ENCODE measurements around the gene CNOT6. TPM values are rescaled to one million over a fixed set of nuclear protein-coding genes. Genes with fewer than 3 reads are reported as not detected.

The CNOT6 gene
- total RNA-seq, 1 donor from 2014 or later: 41.7 TPM

- no peaks in the 10 kb centered on the region for H3K27me3 Mint-ChIP-seq (ENCODE audit: low read depth, unreplicated experiment)
- Histone ChIP-seq H3K4me1 (ENCODE audit: insufficient read depth, low read length) (no peaks in the 10 kb centered on the region), H3K9ac (ENCODE audit: low read length) (no peak overlapping the region), H3K36me3 (ENCODE audit: insufficient read depth, low read length) (peaks cover 27% of the 10 kb centered on the region), H3K27ac (ENCODE audit: low read depth, low read length) (no peak overlapping the region), H3K79me2 (ENCODE audit: insufficient read depth, low read length) (peaks cover 2% of the 10 kb centered on the region), H4K20me1 (ENCODE audit: insufficient read depth, low read length) (peaks cover 2% of the 10 kb centered on the region), H3K27me3 (ENCODE audit: insufficient read depth, low read length) (no peaks in the 10 kb centered on the region), H2AFZ (ENCODE audit: low read depth, low read length) (no peak overlapping the region), H3K9me3 (ENCODE audit: insufficient read depth, low read depth, low read length) (no peaks in the 10 kb centered on the region), H3K4me2 (ENCODE audit: low read length) (no peak overlapping the region), H3K4me3 (ENCODE audit: insufficient read depth, low read depth, low read length) (no peak overlapping the region)
- H3K27ac Mint-ChIP-seq (ENCODE audit: unreplicated experiment): no peak overlapping the region
- H3K9me3 Mint-ChIP-seq (ENCODE audit: unreplicated experiment): no peaks in the 10 kb centered on the region
- DNase-seq (ENCODE audit: low read depth) (no peak), FAIRE-seq (no peak)
- H3K36me3 Mint-ChIP-seq (ENCODE audit: low read depth, unreplicated experiment): peaks cover 14% of the 10 kb centered on the region
- no peak for TF ChIP-seq CTCF (IDR thresholded peaks at IDR 0.05; ENCODE audit: insufficient read depth, low read depth, low read length)
- no peak for TF ChIP-seq EZH2 (IDR thresholded peaks at IDR 0.05; ENCODE audit: insufficient read depth, low read length)
- H3K4me1 Mint-ChIP-seq (ENCODE audit: low read depth, unreplicated experiment): no peaks in the 10 kb centered on the region
- no peak overlapping the region for H3K4me3 Mint-ChIP-seq (ENCODE audit: unreplicated experiment)
These were observed 74.7 kb downstream of the CNOT6 start for GRCh38 chr5:180568914-180569313.

- no peaks in the 10 kb centered on the region for H3K79me2 ChIP-seq (ENCODE audit: insufficient read depth, low read length)
- H2AFZ ChIP-seq (ENCODE audit: low read depth, low read length): no peak overlapping the region
- peaks cover 8% of the 10 kb centered on the region for H3K36me3 Mint-ChIP-seq (ENCODE audit: low read depth, unreplicated experiment)
- H3K9me3 ChIP-seq (ENCODE audit: insufficient read depth, low read depth, low read length): no peaks in the 10 kb centered on the region
- H3K4me1 Mint-ChIP-seq (ENCODE audit: low read depth, unreplicated experiment): no peaks in the 10 kb centered on the region
- no peak overlapping the region for H3K9ac ChIP-seq (ENCODE audit: low read length)
- no peak overlapping the region for H3K27ac Mint-ChIP-seq (ENCODE audit: unreplicated experiment)
- H3K27me3 Mint-ChIP-seq (ENCODE audit: low read depth, unreplicated experiment): no peaks in the 10 kb centered on the region
- no peaks in the 10 kb centered on the region for H3K9me3 Mint-ChIP-seq (ENCODE audit: unreplicated experiment)
- no peaks in the 10 kb centered on the region for H3K4me1 ChIP-seq (ENCODE audit: insufficient read depth, low read length)
- peaks cover 12% of the 10 kb centered on the region for H3K36me3 ChIP-seq (ENCODE audit: insufficient read depth, low read length)
- H3K4me3 Mint-ChIP-seq (ENCODE audit: unreplicated experiment): no peak overlapping the region
- no peak overlapping the region for H3K4me2 ChIP-seq (ENCODE audit: low read length)
- FAIRE-seq (no peak), DNase-seq (ENCODE audit: low read depth) (no peak)
- peaks cover 3% of the 10 kb centered on the region for H4K20me1 ChIP-seq (ENCODE audit: insufficient read depth, low read length)
- no peak overlapping the region for H3K27ac ChIP-seq (ENCODE audit: low read depth, low read length)
- no peak for TF ChIP-seq CTCF (IDR thresholded peaks at IDR 0.05; ENCODE audit: insufficient read depth, low read depth, low read length)
- TF ChIP-seq EZH2 (IDR thresholded peaks at IDR 0.05; ENCODE audit: insufficient read depth, low read length): no peak
- no peak overlapping the region for H3K4me3 ChIP-seq (ENCODE audit: insufficient read depth, low read depth, low read length)
- H3K27me3 ChIP-seq (ENCODE audit: insufficient read depth, low read length): no peaks in the 10 kb centered on the region
These were observed 81.4 kb downstream of the CNOT6 start for GRCh38 chr5:180575571-180575970.

GRCh38 chr5:180580681-180581080 is 86.5 kb downstream of the CNOT6 start:
- H3K79me2 ChIP-seq (ENCODE audit: insufficient read depth, low read length): no peaks in the 10 kb centered on the region
- Mint-ChIP-seq H3K4me1 (ENCODE audit: low read depth, unreplicated experiment) (no peaks in the 10 kb centered on the region), H3K27me3 (ENCODE audit: low read depth, unreplicated experiment) (no peaks in the 10 kb centered on the region), H3K9me3 (ENCODE audit: unreplicated experiment) (no peaks in the 10 kb centered on the region), H3K27ac (ENCODE audit: unreplicated experiment) (no peak overlapping the region), H3K4me3 (ENCODE audit: unreplicated experiment) (no peak overlapping the region), H3K36me3 (ENCODE audit: low read depth, unreplicated experiment) (no peaks in the 10 kb centered on the region)
- no peak overlapping the region for H3K4me3 ChIP-seq (ENCODE audit: insufficient read depth, low read depth, low read length)
- DNase-seq (ENCODE audit: low read depth) (no peak), FAIRE-seq (no peak)
- H3K4me1 ChIP-seq (ENCODE audit: insufficient read depth, low read length): no peaks in the 10 kb centered on the region
- H3K4me2 ChIP-seq (ENCODE audit: low read length): no peak overlapping the region
- TF ChIP-seq EZH2 (IDR thresholded peaks at IDR 0.05; ENCODE audit: insufficient read depth, low read length) (no peak), CTCF (IDR thresholded peaks at IDR 0.05; ENCODE audit: insufficient read depth, low read depth, low read length) (no peak)
- no peak overlapping the region for H3K27ac ChIP-seq (ENCODE audit: low read depth, low read length)
- H3K36me3 ChIP-seq (ENCODE audit: insufficient read depth, low read length): peaks cover 5% of the 10 kb centered on the region
- H2AFZ ChIP-seq (ENCODE audit: low read depth, low read length): no peak overlapping the region
- no peaks in the 10 kb centered on the region for H3K9me3 ChIP-seq (ENCODE audit: insufficient read depth, low read depth, low read length)
- no peaks in the 10 kb centered on the region for H3K27me3 ChIP-seq (ENCODE audit: insufficient read depth, low read length)
- no peak overlapping the region for H3K9ac ChIP-seq (ENCODE audit: low read length)
- H4K20me1 ChIP-seq (ENCODE audit: insufficient read depth, low read length): peaks cover 3% of the 10 kb centered on the region
